GDM1 (cell line): ENCODE measurements around the gene YBX3.
A peak's percentile ranks its signal among the peaks of the same experiment; 100 is the strongest.

Experiments
- DNase-seq: peaks from one replicate; lab custom pipeline; 2025; lab: John Stamatoyannopoulos, UW

YBX3 gene

GRCh38 chr12:10721651-10722501 is 1.2 kb downstream of the YBX3 start:
- peak; percentile 29 for DNase-seq

- DNase-seq = no peak
These were observed 2.0 kb downstream of the YBX3 start for GRCh38 chr12:10720974-10721650.

- DNase-seq = no peak
These were observed 3.6 kb downstream of the YBX3 start for GRCh38 chr12:10719482-10719881.

GRCh38 chr12:10718279-10718821 is 4.8 kb downstream of the YBX3 start:
- no peak for DNase-seq

GRCh38 chr12:10717410-10717809 is 5.7 kb downstream of the YBX3 start:
- no peak for DNase-seq

- DNase-seq = no peak
These were observed 6.3 kb downstream of the YBX3 start for GRCh38 chr12:10716704-10717315.

- DNase-seq = no peak
These were observed 6.8 kb downstream of the YBX3 start for GRCh38 chr12:10716277-10716676.

- DNase-seq = no peak
These were observed 7.6 kb downstream of the YBX3 start for GRCh38 chr12:10715491-10715890.

- DNase-seq = no peak
These were observed 13.3 kb downstream of the YBX3 start for GRCh38 chr12:10709808-10710207.

- no peak for DNase-seq
These were observed 14.3 kb downstream of the YBX3 start for GRCh38 chr12:10708862-10709261.

- DNase-seq = no peak
These were observed 17.5 kb downstream of the YBX3 start for GRCh38 chr12:10705655-10706054.

GRCh38 chr12:10701843-10702242 is 21.3 kb downstream of the YBX3 start:
- DNase-seq = no peak

- no peak for DNase-seq
These were observed 21.9 kb downstream of the YBX3 start for GRCh38 chr12:10701131-10701681.

GRCh38 chr12:10700581-10700980 is 22.5 kb downstream of the YBX3 start:
- no peak for DNase-seq

GRCh38 chr12:10697862-10698261 is 25.3 kb downstream of the YBX3 start:
- DNase-seq = no peak

GRCh38 chr12:10697156-10697555 is 26.0 kb downstream of the YBX3 start:
- DNase-seq = no peak

- DNase-seq = no peak
These were observed 32.2 kb downstream of the YBX3 start for GRCh38 chr12:10690906-10691305.

- no peak for DNase-seq
These were observed 34.0 kb downstream of the YBX3 start for GRCh38 chr12:10689146-10689545.

GRCh38 chr12:10688042-10688441 is 35.1 kb downstream of the YBX3 start:
- no peak for DNase-seq

GRCh38 chr12:10673659-10674384 is 49.3 kb downstream of the YBX3 start, which contains the start of gene STYK1:
Gene STYK1, minus strand, starts transcription at chr12:10674052. Its CDS starts 39,434 bp downstream, at chr12:10634618.
- peak; percentile 72 for DNase-seq

GRCh38 chr12:10672231-10672868 is 50.8 kb downstream of the YBX3 start:
- no peak for DNase-seq
